H4 (cell line): ENCODE data around the gene CKAP4. TPM values are rescaled to one million over a fixed set of nuclear protein-coding genes. Genes with fewer than 3 reads are reported as not detected.

Experiments used
- DNase-seq: peaks from one replicate; pipeline ENCODE4 v3.0.0-alpha.2; 2015; ENCODE audit warnings: low spot score
- total RNA-seq: library from RNA; depleted of rRNA; stranded (reverse); fragments of >200 nt; shearing (Covaris generic); gene quantifications from 2 replicates; pipeline ENCODE4 v1.2.3, GENCODE V29; 2014; rRNA removed

Gene CKAP4, protein sequence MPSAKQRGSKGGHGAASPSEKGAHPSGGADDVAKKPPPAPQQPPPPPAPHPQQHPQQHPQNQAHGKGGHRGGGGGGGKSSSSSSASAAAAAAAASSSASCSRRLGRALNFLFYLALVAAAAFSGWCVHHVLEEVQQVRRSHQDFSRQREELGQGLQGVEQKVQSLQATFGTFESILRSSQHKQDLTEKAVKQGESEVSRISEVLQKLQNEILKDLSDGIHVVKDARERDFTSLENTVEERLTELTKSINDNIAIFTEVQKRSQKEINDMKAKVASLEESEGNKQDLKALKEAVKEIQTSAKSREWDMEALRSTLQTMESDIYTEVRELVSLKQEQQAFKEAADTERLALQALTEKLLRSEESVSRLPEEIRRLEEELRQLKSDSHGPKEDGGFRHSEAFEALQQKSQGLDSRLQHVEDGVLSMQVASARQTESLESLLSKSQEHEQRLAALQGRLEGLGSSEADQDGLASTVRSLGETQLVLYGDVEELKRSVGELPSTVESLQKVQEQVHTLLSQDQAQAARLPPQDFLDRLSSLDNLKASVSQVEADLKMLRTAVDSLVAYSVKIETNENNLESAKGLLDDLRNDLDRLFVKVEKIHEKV
- 149 and 151 TPM in 2 replicates for total RNA-seq

DNA sequence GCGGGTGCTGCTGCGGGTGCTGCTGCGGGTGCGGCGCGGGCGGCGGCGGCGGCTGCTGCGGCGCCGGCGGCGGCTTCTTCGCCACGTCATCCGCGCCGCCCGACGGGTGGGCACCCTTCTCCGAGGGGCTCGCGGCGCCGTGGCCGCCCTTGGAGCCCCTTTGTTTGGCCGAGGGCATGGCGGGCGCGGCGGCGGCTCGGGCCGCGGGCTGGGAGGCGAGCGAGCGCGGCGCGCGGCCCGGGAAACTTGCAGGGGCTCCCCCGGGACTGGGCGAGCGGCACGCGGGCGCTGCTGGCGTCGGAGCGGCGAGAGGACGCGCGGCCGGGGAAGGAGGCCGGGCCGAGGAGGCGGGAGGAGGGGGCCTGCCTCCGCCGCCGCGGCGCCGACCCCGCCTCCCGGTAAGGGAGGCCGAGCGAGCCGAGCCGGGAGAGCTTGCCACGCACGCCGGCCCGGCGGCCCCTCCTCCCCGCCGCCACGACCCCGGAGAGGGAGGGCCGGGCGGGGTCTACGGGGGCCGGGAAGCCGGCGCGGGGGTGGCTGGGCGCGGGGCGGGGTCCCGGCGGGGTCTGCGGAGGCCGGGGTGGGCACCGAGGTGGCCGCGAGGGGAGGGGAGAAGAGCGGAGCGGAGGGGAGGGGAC is at the start of gene CKAP4:
CKAP4 (minus strand) TSS at position 347 of the 638 bp plus-strand sequence; CDS start at position 178, 169 bp downstream.
- peak; percentile 49 for DNase-seq

DNA sequence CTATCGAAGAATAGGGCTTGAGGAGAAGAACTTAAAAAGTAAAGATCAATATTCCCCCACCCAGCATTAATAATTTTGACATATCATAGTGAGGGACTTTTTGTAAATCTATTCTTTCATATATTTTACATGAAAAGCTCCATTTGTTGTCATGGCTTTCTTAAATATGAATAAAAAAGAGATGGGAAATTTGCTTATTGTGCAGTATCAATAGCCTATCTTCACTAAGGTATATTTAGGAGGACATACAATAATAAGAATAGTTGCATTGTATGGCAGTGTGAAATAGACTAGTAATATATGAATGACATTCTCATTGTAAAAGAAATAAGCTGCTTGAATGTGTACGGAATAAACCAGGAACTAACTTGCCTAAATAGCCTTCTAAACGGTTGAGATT is 49.3 kb upstream of the CKAP4 start:
- no peak for DNase-seq

DNA sequence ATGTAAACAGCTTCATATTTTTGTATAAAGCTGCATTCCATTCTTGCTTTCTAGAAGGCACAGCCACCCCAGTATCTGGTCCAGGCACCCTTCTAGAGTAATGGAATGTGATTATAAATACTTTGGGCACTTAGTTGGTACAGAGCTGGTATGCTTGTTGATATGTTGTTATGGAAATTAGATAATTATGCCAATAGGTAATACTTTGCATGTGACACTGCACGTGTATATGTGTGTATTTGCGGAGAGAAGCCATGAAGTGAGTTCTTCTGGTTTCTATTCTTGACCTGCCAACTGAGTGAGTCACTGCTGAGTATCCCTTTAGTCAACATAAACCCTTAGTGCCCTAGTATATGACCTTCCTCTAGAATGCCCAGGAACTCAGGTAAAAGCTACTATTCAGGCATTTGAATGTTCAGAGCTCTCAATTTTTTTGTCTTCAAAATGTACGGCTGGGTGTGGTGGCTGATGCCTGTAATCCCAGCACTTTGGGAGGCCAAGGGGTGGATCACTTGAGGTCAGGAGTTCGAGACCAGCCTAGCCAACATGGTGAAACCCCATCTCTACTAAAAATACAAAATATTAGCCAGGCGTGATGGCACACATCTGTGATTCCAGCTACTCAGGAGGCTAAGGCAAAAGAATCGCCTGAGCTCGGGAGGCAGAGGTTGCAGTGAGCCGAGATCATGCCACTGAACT is 48.5 kb upstream of the CKAP4 start:
- DNase-seq, result peak; percentile 52

DNA sequence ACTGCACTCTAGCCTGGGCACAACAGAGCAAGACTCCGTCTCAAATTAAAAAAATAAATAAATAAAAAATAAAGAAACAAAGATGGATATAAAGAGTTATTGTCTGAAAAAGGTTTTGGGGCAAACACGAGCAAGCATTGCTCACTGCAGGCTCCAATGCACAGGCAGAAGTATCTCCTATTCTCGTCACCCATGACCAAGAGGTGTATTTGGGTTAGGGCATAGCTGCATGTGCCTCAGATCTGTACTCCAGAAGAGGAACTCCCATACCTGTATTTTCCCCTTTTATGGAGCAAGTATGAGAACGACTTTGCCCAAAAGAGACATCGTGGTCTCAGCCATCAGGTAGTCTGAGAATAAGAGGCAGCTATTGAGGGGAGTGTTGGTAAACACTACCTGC is 44.5 kb upstream of the CKAP4 start:
- DNase-seq, result no peak

DNA sequence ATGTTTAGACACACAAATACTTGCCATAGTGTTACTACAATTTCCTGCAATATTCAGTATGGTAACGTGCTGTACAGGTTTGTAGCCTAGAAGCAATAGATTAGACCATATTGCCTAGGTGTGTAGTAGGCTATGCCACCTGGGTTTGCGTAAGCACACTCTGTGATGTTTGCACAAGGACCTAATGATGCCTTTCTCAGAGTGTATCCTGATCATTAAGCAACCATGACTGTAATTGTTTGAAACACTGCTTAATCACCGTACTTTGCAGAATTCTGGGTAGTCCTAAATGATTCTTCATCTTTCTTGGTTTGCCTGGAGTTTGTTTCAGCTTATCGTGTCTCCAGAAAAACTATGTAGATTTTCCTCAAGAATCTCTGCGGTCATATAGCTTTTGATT is 43.5 kb upstream of the CKAP4 start:
- no peak for DNase-seq

DNA sequence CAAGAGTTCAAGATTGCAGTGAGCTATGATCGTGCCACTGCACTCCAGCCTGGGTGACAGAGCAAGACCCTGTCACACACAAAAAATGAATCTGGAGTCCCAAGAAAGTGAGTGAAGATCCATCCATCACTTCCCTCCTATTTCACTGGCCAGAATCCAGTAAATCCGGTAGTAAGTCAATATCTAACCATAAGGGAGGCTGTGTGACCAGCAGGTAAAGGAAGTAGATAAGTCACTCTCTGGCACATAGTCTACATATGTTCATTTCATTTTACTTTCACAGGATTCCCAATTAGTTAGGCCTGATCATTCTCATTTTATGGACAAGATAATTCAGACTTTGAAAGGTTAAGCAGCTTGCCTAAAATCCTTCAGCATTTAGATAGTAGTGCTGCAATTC is 42.8 kb upstream of the CKAP4 start:
- no peak for DNase-seq

DNA sequence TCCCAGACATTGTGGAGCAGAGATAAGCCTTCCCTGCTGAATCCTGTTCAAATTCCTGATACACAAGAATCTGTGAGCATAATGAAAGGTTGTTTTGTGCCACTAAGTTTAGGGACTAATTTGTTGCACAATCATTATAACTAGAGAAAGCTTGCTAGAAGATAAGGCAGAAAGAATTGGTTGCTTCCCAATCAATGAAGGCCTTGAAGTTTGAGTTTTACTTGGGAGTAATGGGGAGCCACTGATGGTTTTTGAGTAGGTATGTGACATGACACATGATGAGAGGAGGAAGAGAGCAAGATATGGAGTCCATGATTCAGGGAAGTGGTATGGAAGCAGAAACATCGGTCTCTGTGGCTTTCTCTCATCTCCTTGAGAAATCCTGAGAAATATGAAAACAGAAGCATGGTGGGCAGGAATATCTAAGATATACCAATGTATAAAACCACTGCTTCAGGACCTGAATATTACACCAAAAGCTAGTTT is 41.4 kb upstream of the CKAP4 start:
- no peak for DNase-seq

DNA sequence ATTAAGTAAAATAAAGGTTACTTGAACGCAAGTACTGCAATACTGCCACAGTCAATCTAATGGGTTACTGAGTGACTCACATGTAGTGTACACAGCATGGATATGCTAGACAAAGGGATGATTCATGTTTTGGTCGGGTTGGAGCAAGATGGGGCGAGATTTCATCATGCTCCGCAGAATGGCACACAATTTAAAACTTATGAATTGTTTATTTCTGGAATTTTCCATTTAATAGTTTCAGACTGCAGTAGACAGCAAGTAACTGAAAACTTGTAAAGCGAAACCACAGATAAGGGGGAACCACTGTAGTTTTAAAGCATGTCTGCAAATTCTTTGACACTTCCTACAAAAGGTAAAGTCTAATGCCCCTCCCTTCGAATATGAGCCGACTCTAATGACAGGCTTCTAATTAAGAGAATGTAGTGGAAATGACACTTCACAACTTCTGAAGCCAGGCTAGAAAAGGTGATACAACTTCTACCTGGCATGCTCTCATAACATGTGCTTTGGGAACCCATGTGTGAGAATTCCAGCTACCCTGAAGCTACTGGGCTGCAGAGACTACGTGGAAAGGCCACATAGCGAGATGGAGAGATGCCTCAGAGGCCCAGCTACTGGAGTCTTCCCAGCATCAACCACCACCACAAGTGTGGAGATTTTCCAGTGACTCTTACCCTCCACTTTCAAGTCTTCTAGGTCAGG is 40.8 kb upstream of the CKAP4 start:
- DNase-seq, result peak; percentile 93

DNA sequence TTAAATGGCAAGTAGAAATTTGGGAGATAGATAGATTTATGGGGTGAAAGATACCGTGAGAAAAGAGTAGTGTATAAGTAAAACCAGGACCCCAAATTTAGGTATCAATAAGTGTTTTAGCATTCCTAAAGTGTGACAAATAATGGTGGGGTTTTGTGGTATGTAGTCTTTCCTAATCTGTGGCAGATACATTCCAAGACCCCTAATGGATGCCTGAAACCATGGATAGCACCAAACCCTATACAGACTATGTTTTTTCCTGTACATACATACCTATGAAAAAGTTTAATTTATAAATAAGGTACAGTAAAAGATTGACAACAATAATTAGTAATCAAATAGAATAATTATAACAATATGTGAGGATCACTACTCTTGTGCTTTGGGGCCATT is 40.3 kb upstream of the CKAP4 start:
- no peak for DNase-seq

DNA sequence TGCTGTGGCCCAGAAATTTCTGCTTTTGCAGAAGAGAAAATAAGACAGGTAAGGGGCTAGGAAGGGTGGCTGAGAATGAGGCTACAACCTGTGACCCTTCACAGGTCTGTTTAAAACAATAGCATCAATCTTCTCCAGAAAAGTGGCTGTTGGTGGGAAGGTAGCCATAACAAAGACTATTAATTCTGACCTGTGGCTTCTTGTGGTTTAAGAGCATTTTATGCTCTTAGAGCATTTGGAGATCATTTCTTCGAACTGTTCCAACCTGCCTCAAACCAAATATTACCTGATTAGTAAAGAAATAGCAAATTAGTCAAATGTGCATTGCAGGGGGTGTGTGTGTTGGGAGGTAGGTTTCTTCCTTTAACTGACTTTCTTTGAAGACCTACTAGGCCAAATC is 39.5 kb upstream of the CKAP4 start:
- DNase-seq, result no peak

DNA sequence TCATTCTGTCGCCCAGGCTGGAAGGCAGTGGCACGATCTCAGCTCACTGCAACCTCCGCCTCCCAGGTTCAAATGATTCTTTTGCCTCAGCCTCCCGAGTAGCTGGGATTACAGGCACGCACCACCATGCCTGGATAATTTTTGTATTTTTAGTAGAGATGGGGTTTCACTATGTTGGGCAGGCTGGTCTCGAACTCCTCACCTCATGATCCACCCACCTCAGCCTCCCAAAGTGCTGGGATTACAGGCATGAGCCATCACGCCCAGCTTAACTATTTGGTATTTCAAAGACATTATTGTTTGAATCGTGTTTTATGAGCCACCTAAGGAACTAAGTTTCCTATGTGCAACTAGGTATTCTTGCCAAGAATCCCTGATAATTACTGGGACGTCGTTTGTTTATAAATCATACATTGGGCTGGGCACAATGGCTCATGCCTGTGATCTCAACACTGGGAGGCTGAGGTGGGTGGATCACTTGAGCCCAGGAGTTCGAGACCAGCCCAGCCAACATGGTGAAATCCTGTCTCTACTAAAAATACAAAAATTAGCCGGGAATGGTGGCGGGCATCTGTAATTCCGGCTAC is 38.8 kb upstream of the CKAP4 start:
- peak; percentile 76 for DNase-seq

DNA sequence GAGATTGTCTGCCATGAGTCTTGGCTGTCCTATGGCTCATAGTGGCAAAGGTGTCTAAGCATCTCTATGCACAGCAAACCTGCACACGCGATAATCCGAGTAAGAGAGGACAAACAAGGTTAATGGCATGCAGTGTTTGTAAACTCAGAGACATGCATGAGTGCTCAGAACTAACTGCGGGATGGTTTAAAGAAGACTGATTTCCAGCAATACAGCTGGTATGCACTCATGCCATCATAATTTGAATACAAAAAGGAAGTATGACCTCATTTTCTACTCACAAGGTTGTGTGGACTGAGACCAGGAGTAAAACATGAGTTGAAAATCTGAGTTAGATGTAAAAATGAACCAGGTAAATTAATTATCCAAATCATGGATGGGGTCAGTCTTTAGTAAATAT is 38.2 kb upstream of the CKAP4 start:
- peak; percentile 19 for DNase-seq

DNA sequence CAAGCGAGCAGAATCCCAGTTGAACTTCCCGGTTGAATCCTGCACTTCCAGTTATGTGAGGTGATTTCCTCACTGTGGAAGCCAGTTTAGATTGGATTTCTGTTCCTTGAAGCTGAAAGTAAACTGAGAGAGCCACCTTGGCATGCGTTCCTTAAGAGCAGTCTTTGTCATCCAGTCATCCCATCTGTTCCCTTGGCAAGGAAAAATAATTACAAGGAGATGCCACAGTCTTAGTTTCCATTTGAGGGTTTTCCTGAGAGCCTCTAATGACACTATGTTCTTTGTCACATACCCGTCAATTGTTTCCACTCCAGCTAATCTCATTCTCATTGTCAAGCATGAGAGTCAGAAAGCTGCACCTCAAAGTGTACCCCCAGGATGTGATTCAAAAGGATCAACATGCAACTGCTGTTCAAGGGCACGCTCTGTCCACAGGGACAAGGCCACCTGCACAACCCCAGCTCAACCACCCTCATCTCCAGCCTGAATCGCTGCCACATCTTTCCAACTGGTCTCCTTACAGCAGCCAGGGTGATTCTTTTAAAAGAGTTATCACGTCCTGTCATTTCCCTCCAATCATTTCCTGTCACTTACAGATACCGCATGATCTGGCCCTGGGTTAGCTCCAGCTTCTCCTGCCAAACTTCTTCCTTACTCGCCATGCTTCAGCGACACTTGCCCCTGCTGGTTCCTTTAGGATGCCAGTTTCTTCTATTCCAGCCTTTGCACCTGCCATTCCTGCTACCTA is 36.7 kb upstream of the CKAP4 start:
- no peak for DNase-seq

DNA sequence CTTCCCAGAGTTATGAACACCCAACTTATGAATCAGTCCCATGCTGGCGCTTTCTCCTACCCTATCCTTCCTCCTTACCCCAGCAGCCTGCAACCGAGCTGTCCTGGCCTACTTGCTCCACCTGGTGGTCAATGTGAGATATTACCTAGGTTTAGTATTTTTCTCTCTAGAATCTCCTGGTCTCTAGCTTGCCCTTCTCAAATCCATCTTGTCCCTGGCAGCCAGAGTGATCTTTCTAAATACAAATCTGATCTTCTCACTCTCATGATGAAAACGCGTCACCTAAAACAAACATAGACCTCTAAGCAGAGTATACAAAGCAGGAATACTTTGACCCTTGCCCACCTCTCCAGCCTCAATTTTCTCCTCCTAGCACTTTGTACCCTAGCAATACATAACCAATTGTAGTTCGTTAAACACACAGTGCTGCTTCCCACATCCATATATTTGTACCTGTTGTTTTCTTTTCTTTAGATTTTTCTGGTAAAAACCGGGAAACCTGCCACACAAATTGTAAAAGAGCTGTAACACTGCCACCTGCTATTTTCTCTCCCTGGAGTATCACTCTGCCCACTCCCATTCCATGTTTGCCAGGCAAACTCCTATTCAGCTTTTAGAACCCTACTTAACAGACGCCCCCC is 34.8 kb upstream of the CKAP4 start:
- peak; percentile 32 for DNase-seq

DNA sequence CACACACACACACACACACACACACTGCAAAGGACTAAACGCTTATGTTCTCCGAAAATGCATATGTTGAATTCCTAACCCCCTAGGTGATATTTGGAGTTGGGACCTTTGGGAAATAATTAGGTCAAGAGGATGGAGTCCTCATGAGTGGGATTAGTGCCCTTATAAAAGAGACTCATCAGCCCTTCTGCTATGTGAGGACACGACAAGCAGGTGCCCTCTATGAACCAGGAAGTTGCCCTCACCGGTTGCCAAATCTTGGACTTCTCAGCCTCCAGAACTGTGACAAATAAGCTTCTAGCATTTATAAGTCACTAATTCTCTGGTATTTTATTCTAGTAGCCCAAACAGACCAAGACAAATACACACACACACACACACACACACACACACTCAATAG is 34.0 kb upstream of the CKAP4 start:
- DNase-seq, result no peak

DNA sequence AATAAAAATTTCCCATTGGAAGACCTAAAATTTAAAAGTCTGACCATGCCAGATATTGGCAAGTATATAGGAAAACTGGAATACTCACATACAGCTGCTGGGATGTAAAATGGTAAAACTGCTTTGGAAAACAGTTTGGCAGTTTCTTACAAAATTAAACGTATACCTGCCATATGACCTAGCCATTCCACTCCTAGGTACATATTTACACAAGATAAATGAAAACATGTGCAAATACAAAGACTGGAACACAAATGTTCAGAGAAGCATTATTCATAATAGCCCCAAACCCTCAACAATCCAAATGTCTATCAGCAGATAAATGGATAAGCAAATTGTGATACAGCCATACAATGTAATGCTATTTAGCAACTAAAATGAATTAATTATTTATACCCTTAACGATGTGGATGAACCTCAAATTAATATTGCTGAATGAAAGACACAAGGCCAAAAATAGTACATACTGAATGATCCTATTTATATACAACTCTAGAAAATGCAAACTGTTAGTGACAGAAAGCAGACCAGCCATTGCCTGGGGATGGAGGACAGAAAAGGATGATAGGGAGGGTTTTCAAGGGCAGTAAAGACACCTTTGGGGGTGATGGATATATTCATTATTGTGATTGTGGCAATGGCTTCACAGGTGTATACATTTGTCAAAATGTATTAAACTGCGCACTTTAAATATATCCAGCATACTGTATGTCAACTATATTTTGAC is 33.4 kb upstream of the CKAP4 start:
- DNase-seq, result no peak

DNA sequence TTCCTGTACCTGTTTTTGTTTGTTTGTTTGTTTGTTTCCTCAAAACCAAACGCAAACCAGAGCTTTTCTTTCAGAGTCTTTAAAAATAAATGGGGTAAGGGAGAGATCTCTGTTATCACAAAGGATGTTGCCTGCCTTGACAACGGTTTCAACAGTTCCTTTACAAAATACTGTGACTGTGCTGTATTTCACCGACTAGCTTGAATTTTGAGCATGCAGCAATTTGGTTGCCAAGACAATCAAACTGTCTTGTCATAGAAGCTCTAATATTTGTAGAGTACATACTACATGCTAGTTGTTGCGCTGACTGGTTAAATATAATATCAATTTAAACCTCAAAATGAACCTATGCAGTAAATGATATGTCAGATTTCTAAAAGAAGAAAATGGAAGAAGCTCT is 32.3 kb upstream of the CKAP4 start:
- no peak for DNase-seq

DNA sequence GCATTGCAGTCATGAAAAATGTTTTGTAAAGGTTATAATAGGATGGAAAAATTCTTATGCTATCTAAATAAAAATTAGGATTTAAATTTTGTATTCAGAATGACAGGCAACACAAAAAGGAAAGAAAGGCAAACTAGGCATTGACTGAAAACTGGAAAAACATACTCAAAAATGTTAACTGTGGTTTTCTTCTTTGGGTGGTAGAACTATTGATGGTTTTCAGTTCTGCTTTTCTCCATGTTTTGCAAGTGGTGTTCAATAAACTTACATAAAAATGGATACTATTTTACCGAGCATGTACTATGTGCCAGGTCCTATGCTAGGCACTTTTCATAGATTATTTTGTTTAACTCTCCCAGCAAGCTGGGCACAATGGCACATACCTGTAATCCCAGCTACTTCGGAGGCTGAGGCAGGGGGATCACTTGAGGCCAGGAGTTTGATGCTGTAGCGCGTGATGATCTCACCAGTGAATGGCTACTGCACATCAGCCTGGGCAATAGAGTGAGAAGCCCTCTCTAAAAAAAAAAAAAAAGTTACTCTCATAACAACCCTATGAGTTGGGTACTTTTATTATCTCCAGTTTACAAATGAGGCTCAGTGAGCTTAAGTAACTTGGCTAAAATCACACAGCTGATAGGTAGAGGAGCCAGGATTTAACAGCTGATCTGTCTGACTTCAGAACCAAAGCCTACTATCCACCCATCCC is 28.4 kb upstream of the CKAP4 start:
- DNase-seq, result no peak

DNA sequence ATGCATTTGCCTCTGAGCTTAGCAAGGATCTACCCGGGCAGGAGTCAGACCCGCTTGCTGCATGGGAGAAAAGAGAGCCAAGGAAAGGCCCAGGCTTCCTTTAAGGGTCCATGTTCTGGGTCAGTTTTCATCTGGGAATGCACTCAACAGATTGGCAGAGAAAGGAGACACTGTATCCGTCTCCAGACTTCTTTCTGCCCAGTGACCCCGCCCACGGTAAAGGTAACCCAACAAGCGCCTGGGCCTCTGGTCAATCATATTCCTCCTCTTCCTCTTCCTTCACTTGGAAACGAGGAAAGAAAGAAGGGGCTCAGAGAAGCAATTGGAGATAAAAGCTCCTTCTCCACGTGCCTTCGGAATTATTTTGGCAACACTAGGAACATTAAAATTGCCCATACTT is 27.6 kb upstream of the CKAP4 start:
- DNase-seq, result no peak
